ENCODE results near the gene CATSPERZ.

DNA sequence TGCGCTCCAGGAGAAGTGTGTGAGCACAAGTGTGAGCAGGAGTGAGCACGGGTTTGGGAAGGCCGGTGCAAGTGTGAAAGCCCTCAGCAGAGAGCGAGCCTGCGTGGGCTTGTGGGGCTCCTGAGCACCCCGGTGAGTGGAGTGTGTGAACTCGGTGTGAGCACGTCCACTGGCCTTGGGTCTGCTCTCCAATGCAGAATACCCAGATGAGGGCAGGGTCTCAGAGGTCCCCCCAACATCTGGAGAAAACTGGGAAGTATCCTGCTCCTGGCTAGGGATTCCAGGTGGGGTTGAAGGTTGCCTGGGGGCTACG is 6.4 kb downstream of the CATSPERZ start:
- TF ChIP-seq POLR2AphosphoS5 (IDR thresholded peaks at IDR 0.05): no peak
- TF ChIP-seq, protein P1, sequence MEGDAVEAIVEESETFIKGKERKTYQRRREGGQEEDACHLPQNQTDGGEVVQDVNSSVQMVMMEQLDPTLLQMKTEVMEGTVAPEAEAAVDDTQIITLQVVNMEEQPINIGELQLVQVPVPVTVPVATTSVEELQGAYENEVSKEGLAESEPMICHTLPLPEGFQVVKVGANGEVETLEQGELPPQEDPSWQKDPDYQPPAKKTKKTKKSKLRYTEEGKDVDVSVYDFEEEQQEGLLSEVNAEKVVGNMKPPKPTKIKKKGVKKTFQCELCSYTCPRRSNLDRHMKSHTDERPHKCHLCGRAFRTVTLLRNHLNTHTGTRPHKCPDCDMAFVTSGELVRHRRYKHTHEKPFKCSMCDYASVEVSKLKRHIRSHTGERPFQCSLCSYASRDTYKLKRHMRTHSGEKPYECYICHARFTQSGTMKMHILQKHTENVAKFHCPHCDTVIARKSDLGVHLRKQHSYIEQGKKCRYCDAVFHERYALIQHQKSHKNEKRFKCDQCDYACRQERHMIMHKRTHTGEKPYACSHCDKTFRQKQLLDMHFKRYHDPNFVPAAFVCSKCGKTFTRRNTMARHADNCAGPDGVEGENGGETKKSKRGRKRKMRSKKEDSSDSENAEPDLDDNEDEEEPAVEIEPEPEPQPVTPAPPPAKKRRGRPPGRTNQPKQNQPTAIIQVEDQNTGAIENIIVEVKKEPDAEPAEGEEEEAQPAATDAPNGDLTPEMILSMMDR (IDR thresholded peaks at IDR 0.05 in 8 of 11, conservative IDR thresholded peaks at IDR 0.05 in 3 of 11): no peak

All from spleen (tissue), 7 donors.